Measurements from ENCODE around the gene ZXDB.
"Not testable (repeated sequence)": the region's sequence is repeated elsewhere in the genome, so short reads cannot be mapped to it uniquely, and the experiment has no call there.

Gene ZXDB

DNA sequence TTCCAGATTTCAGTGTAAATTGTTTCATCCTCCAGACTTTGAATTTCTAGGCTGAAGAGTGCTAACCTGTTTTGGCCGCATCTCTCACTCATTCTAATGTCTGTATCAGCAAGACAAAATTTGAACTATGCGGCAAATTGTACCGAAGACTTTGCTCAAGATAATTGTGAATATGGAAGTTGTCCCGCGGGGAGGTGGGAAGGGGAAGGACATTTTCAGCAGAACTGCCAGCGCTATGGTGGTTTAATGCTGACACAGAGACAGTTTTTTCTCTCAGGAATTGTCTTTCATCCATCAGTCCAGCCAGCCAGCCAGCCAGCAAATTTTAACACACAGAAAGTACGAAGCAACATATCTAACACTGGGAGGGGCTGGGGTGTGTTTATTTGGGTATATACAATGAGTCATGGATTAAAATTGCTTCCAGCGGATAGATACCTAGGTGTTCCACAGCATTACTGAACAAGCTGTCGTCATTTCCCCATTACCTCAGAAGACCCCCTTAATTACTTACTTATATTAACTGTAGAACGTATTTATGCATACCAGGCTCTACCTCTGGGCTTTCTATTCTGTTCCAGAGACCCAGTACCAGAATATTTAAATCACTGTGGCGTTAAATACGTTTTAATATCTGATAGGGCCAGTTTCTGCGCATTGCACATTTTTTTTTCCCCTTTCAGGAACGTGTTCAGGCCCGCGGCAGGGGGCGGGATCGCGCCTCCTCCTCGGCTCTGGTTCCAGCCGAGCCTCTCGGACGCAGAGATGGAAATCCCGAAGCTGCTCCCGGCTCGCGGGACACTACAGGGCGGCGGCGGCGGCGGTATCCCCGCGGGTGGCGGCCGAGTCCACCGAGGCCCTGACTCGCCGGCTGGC lies at the start of gene ZXDB:
Gene ZXDB, plus strand, starts transcription at position 728 of the 876 bp plus-strand sequence. Its CDS starts 38 bp downstream, at position 766.
- not testable (repeated sequence) for DNase-seq

DNA sequence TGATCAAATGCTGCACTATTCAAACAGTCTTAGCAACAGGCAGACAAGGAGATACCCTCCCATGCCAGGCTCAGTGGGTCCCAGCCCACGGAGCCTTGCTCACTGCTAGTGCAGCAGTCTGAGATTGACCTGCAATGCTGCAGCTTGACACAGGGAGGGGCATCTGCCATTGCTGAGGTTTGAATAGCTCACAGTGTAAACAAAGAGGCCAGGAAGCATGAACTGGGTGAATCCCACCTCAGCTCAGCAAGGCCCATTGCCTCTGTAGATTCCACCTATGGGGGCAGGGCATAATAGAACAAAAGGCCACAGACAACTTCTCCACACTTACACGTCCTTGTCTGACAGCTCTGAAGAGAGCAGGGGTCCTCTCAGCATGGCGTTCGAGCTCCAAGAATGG lies 26.6 kb upstream of the ZXDB start:
- no peak for DNase-seq

DNA sequence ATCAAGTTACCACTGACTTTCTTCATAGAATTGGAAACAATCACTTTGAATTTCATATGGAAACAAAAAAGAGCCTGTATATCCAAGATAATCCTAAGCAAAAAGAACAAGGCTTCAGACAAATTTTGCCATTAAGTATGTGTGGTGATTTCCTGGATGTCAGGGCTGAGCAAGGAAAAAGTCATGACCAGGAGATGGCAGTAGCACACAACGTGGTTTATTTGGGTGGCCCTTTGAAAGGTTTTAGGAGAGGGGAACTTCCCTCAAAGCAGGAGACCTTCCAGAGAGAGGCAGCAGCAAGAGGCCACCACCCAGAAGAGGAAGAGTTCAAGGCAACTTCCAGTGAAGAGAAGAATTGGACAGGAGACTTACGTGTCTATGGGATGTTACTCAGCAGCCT lies 18.1 kb upstream of the ZXDB start:
- no peak for DNase-seq

DNA sequence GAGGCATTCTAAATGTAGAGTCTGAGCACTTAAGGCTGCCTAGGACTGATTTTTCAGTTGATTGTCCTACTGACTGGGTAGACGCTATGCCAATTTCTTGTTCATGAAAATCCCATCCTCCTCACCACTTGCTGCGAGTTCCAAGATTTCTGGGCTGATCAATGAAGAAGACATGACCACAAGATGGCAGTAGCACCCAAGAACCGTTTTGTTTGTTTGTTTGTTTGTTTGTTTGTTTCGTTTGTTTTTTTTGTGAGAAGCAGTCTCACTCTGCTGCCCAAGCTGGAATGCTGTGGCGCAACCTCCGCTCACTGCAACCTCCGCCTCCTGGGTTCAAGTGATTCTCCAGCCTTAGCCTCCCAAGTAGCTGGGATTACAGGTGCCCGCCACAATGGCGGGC lies 8.9 kb upstream of the ZXDB start:
- DNase-seq: not testable (repeated sequence)

DNA sequence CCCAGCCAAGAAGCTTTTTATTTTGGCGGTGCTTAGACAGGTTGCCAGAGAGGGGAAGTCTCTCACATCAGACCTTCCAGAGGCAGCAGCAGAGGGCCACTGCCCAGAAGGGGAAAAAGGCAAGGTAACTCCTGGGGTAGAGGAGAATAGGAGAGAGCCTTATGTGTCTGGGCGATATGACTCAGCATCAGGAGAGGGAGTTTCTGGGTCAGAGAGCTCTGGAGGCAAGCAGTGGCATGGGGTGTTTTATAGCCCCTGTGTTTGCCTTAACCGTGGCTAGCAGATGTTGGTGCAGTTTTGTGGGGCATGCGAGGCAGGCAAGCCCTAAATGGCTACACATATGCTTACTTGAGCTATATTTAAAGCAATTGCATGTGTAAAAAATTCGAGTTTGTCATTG lies 8.3 kb upstream of the ZXDB start:
- DNase-seq: no peak

DNA sequence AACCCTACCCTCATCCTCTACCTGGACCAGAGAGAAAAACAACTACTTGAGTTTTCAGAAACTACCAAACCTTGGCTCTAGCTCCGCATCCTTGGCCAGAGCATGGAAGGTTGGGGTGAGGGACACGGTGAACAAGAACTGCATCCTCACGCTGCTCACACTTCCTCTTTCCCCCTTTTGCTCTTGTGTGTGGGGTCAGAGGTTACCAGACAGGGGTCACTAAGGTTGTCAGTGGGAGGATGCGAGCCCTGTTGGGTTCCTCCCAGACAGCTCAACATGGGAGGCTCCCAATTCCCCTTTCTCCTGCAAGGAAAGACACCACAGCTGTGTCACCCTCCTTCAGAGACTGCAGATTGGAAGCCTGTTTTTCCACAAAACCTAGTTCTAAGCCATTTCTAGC lies 5.5 kb upstream of the ZXDB start:
- no peak for DNase-seq

DNA sequence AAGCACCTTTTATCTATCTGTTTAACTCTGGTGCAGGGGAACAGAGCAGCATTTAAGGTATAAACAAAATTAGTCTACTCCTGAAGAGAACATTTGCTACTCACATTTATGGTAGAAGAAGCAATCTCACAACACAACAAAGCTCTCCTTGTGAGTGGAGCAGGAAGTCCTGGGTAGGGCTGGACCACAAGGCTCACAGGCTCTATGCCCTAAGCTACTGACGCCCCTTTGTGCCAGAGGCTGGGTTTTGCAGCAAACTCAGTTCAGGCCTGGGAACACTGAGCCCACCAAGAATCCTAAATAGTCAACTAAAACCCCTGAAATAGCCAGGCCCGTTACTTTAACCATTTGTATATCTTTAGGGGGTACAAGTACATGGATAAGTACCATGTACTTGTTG lies 4.7 kb upstream of the ZXDB start:
- no peak for DNase-seq

DNA sequence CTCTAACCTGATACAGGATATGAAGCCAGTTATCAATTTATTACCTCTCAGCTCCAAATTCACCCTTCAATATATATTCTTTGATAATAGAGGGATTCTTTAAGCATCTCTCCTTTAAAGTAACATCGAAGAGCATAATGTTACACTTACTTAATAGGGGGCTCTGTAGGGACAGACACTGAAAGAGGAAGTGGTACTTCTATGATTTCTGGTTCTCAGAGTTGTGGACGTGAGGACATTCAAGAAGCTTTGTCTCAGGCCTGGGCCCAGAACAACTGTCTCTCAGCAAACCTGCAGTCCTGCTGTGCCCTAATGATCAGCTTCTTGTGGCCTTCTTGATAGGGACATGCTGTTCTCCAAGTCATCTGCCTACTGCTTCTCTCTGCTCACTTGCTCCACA lies 4.2 kb upstream of the ZXDB start:
- DNase-seq: no peak

DNA sequence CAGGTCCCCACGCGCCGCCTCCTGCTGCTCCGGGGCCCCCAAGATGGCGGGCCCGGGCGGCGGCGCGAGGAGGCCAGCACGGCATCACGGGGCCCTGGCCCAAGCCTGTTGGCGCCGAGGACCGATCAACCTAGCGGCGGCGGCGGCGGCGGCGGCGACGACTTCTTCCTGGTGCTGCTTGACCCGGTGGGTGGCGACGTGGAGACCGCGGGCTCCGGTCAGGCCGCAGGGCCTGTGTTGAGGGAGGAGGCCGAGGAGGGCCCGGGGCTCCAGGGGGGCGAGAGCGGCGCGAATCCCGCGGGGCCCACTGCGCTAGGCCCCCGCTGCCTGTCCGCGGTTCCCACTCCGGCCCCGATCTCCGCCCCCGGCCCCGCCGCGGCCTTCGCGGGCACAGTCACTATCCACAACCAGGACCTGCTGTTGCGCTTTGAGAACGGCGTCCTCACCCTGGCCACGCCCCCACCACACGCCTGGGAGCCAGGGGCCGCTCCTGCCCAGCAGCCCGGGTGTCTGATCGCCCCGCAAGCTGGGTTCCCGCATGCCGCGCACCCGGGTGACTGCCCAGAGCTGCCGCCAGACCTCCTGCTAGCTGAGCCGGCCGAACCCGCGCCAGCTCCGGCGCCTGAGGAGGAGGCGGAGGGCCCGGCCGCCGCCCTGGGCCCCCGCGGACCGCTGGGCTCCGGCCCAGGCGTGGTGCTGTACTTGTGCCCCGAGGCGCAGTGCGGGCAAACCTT lies 516 bp downstream of the ZXDB start:
- not testable (repeated sequence) for DNase-seq

DNA sequence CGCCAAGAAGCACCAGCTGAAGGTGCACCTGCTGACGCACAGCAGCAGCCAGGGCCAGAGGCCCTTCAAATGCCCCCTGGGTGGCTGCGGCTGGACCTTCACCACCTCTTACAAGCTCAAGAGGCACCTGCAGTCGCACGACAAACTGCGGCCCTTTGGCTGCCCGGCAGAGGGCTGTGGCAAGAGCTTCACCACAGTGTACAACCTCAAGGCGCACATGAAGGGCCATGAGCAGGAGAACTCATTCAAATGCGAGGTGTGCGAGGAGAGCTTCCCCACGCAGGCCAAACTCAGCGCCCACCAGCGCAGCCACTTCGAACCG lies 1.0 kb downstream of the ZXDB start:
- DNase-seq: not testable (repeated sequence)

DNA sequence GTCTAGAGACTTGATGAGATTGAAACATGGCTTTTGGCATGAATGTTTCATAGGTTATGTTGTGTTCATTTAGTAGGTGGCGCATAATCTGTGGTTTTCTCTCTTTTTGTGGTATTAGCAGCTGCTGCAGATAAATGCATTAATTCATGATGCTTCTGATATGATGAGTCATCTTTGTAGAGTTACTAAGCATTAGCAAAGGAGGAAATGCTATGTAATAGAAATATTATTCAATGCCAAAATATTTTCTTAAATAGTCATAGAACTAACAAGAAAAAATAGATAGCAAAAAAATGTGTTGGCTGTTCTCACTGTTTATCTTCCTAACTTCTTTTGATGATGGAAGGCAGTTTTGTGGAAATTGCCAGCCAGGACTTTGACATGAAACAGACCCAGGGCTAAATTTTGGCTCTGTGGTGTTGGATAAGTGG lies 3.6 kb downstream of the ZXDB start:
- DNase-seq: no peak

DNA sequence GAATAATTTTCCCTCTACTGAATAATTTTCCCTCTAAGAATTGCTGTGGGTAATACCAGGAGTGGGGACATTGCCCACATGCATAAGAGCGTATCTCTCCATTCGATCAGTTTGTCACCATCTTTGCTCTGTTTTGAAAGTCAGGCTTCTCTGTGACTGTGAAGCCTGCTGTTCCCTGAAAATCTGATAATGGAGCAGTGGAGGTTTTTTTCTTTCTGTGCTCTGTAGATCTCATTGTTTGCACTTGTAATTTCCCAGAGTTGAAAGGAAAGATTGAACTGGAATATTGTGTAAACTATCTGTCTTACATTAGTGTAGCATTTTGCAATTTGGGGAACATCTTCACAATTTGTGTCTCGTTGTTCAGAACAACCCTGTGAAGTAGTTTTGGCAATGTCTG lies 4.3 kb downstream of the ZXDB start:
- DNase-seq: no peak

DNA sequence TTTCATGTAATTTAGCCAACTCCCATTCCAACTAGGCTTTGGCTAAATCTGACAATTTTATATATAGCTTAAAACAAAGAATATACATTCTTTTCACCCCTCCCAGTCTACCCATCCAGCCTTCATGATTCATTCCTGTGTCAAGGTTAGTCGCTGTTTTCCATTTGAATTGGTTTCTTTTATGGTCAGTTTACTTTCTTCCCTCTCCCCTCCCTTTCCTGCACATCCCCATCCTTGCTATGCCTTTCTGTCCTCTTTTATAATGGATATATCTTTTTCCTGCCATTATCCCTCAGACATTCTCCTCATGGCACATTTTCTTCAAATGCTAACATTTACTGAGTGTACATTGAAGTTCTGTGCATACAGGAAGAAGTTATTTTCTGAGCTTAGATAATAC lies 4.7 kb downstream of the ZXDB start:
- no peak for DNase-seq

DNA sequence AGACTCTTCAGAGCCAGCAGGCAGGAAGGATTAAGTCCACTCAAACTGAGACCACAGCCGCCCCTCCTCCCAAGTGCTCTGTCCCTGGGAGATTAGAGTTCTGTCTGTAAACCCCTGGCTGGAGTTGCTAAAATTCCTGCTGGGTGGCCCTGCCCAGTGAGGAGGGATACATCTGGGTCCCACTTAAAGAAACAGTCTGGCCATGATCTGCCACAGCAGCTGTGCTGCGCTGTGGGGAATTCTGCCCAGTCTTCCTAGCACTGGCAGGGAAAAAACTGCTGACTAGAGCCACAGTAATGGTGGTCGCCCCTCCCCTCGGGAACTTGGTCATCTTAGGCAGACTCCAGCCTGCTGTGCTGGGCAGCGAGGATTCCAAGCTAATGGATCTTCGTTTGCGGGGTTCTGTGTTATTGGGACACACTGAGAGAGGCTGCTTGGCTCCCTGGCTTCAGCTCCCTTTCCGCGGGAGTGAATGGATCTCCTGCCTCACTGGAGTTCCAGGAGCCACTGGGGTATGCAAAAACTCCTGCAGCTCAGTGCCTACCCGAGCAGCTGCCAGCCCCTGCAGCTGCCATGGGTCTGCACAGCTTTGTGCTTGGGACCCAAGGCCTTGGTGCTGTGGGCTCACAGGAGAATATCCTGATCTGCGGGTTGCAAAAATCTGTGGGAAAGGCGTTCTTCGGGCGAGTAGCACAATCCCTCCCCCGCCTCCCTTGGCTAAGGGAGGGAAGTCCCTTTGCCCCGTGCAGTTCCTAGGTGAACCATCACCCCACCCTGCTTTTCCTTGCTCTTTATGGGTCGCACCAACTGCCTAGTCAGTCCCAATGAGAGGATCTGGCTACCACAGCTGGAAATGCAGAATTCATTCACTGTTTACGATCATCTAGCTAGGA lies 15.7 kb downstream of the ZXDB start:
- DNase-seq: no peak

DNA sequence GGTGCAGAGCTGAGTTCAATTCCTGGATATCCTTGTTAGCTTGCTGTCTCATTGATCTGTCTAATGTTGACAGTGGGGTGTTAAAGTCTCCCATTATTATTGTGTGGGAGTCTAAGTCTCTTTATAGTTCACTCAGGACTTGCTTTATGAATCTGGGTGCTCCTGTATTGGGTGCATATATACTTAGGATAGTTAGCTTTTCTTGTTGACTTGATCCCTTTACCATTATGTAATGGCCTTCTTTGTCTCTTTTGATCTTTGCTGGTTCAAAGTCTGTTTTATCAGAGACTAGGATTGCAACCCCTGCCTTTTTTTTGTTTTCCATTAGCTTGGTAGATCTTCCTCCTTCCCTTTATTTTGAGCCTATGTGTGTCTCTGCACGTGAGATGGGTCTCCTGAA lies 21.5 kb downstream of the ZXDB start:
- DNase-seq: not testable (repeated sequence)

DNA sequence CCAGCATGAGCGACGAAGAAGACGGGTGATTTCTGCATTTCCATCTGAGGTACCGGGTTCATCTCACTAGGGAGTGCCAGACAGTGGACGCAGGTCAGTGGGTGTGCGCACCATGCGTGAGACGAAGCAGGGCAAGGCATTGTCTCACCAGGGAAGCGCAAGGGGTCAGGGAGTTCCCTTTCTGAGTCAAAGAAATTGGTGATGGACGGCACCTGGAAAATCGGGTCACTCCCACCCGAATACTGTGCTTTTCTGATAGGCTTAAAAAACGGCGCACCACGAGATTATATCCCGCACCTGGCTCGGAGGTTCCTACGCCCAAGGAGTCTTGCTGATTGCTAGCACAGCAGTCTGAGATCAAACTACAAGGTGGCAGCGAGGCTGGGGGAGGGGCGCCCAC lies 37.6 kb downstream of the ZXDB start:
- DNase-seq: not testable (repeated sequence)

DNA sequence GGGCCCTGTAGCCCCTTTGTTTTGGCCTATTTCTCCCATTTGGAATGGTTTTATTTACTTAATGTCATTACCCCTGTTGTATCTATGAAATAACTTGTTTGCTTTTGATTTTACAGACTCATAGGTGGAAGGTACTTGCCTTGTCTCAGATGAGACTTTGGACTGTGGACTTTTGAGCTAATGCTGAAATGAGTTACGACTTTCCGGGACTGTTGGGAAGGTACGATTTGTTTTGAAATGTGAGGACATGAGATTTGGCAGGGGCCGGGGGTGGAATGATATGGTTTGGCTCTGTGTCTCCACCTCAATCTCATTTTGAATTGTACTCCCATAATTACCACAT lies 48.8 kb downstream of the ZXDB start:
- DNase-seq: no peak

DNA sequence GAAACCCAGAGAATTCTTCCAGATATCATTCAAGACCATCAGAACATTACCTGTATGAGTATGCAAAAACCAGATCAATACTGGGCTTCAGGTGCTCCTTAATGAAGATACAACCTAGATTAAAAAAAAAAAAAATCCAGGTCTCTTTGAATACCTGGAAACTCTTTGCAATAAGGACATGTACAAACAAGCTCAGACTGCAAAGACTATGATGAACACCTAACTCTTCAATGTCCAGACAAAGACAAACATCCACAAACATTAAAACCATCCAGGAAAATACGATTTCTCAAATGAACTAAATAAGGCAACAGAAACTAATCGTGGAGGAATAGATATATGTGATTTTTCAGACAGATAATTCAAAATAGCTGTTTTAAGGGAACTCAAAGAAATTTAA lies 49.5 kb downstream of the ZXDB start:
- DNase-seq: no peak

DNA sequence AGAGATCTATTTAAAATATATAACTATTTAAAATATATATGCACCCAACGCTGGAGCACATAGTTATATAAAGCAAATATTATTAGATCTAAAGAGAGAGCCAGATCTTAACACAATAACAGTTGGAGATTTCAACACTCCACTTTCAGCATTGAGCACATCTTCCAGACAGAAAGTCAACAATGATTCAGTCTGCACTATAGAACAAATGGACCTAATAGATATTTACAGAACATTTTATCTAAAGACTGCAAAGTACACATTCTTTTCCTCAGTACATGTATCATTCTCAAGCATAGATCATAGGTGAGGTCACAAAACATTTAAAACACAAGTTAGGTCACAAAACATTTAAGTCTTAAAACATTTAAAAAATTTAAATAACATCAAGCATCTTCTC lies 51.9 kb downstream of the ZXDB start:
- DNase-seq: no peak

DNA sequence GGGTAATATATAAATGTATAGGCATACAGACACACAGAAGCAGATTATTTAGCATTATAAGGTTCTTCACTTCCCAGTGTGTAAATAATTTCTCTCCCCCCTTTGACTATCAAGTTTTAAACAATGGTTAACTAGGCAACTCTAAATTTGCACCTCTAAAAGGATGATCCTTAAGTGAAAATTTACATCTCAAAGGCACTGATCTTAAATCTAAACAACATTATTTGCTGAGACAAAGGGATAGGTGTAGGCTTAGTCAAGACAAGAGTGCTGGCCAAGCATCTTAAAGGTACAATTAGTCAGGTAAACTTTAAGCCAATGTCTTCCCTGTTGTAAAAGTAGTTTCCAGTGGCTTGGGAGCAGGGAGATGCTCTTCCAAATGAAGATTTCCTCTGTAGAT lies 55.2 kb downstream of the ZXDB start:
- DNase-seq: no peak

Data from NCI-H1436 treated with DMSO at 0.1 percent for 48 hours (cell line).